Mammary epithelial cell (primary cell): ENCODE measurements around the gene NR3C2.

Source experiments
- EZH2 ChIP-seq: IDR thresholded peaks from 2 replicates; pipeline ENCODE4 v1.6.1; 2012; ENCODE audit warnings: low read length, inconsistent platforms, borderline replicate concordance
- TF ChIP-seq, protein P1 (sequence below), 2 donors: IDR thresholded peaks in 1 of 2; conservative IDR thresholded peaks in 1 of 2; 2 replicates each; pipeline ENCODE4 v1.5.1; 2011 to 2012; ENCODE audit warnings: inconsistent platforms in 2 of 2, low read length in 2 of 2, mild to moderate bottlenecking in 2 of 2, control low read depth in 1 of 2, low read depth in 1 of 2; ENCODE audit not compliant: insufficient read depth in 1 of 2; ENCODE audit errors: extremely low read depth in 1 of 2

DNA sequence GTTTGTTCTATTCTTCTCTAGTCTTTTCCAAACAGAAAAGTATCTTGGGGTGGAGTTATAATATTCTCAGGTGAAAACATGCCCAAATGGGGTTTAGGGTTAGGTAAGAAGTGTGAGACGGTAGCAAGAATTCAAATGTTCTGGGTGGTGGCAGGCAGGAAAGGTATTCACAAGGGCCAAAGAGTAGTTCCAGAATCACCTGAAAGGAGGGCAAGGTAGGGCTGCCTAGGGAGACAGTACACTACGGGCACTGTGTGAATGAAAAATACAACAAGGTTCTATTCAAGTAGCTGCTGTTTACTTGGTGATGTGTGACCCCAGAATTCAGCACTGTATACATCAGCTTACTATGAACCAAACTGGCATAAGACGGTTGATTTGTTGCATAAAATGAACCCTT is 51.9 kb downstream of the NR3C2 start:
- TF ChIP-seq, protein P1, sequence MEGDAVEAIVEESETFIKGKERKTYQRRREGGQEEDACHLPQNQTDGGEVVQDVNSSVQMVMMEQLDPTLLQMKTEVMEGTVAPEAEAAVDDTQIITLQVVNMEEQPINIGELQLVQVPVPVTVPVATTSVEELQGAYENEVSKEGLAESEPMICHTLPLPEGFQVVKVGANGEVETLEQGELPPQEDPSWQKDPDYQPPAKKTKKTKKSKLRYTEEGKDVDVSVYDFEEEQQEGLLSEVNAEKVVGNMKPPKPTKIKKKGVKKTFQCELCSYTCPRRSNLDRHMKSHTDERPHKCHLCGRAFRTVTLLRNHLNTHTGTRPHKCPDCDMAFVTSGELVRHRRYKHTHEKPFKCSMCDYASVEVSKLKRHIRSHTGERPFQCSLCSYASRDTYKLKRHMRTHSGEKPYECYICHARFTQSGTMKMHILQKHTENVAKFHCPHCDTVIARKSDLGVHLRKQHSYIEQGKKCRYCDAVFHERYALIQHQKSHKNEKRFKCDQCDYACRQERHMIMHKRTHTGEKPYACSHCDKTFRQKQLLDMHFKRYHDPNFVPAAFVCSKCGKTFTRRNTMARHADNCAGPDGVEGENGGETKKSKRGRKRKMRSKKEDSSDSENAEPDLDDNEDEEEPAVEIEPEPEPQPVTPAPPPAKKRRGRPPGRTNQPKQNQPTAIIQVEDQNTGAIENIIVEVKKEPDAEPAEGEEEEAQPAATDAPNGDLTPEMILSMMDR (conservative IDR thresholded peaks at IDR 0.05 in 1 of 2, IDR thresholded peaks at IDR 0.05 in 1 of 2; ENCODE audit: extremely low read depth in 1 of 2, insufficient read depth in 1 of 2, low read depth in 1 of 2, low read length in 2 of 2), result no peak
- TF ChIP-seq EZH2, result no peak
